GM19395 (cell line): ENCODE results near the gene TOR3A.
"Not testable (repeated sequence)": the region's sequence is repeated elsewhere in the genome, so short reads cannot be mapped to it uniquely, and the experiment has no call there.

Source experiments
- ATAC-seq: cut with Tn5 transposase; IDR thresholded peaks from one replicate; pipeline ENCODE4 v1.9.1; 2021; ENCODE audit warnings: mild to moderate bottlenecking, moderate library complexity; ENCODE audit not compliant: unreplicated experiment

TOR3A gene

DNA sequence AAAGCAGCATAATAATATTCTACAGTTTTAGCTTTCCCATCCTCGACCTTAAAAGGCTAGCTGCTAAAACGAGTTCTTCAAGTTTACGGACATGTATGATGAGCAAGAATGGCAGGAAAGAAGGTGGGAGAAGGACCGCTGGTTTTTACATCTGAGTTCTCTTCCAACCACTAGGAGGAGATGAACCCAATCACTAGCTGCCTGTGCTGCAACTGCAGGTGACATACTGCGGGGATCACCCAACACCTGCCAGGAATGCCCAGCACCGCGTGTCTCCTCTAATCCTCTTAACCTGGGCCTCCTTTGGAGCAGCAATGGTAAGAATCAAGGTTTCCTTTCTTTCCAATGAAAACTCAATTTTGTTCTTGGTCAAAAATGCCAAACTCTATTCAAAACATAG is 23.5 kb downstream of the TOR3A start:
- no peak for ATAC-seq

GRCh38 chr1:179107706-179108629 is 26.1 kb downstream of the TOR3A start:
- ATAC-seq: no peak

DNA sequence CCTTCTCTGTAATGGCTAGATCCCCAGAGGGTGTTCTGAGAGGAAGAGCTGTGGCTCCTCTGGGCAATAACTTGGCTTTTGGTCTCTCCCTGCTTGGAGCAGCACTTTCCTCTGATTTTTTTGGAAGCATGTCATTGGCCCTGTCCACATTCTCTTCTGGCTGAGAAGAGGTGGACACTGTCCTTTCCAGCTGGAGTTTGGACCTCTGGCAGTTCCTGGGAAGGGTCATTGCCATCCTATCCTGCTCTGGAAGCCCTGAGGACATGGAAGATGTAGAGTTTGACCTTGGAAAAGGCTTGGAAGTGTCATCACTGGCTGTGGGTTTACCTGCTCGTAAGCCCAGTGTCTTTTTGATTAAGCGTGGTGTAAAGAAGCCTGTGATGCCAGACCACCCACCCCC is 26.8 kb downstream of the TOR3A start:
- ATAC-seq: no peak

GRCh38 chr1:179115181-179115580 is 33.3 kb downstream of the TOR3A start:
- no peak for ATAC-seq

GRCh38 chr1:179119513-179119912 is 37.6 kb downstream of the TOR3A start:
- ATAC-seq: no peak

- ATAC-seq: no peak
Observed at GRCh38 chr1:179120736-179121135, 38.9 kb downstream of the TOR3A start.

DNA sequence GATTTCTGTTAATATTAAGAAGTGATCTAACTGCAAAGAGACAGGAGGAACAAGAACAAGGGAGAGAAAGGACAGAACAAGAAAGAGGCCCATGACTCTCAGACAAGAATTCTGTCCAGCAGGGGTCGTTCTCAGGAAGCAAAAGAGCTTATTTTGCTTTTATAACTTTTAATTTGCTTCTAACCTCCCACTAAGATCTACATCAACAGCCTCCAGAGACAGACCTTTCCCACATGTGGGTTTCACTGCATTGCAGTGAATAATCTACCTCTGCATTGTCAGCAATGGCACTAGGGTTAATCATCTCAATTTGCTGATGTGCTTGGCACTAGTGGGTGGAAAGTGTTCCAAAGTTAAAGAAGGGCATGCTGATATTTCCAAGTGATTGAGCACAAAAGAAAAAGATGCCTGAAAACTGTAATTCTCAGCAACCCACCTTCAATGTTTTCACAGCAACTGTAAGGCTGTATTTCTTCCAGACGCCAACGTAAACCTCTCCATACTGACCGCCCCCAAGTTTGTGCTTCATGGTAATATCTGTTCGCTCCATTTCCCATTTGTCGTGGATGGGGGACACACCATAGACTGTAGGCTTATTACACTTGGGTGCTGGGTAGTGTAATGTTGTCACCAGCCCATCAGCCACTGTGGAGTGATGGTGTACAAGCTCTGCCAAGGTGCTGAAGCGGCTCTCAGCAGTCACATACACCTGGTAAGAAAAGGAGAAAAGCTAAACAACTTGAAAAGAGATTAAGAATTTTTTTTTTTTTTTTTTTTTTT is 39.5 kb downstream of the TOR3A start:
- ATAC-seq: no peak

GRCh38 chr1:179124873-179125272 is 43.0 kb downstream of the TOR3A start:
- no peak for ATAC-seq

GRCh38 chr1:179126338-179127060 is 44.6 kb downstream of the TOR3A start:
- ATAC-seq: no peak

DNA sequence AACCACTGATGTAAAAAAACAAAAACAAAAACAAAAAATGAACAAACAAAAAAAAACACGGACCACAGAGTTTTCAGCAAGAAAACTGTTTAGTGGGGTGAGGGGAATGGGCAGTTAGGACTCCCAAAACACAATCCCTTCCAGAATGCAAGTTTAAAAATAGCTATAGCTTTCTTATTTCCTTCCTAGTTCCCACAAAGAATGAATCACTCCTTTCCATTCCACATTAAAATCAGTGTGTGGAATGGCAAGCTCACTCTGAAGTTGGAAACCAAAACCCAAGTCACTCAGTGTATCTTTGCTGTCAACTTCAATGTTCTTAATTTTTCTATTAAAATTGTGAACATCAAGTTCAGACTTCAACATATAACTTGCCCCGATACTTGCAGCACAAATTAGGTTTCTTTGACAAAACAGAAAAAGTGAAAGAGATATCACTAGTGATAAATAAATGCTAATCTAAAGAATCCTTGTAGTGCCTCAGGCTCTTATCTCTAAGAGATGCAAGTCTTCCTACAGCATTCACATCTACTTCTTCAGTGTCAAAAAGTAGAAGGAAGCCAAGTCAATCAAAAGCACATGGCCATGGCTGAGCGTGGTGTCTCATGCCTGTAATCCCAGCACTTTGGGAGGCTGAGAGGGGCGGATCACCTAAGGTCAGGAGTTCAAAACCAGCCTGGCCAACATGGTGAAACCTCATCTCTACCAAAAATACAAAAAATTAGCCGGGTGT is 45.5 kb downstream of the TOR3A start:
- ATAC-seq: no peak

- no peak for ATAC-seq
Observed at GRCh38 chr1:179128520-179128919, 46.6 kb downstream of the TOR3A start.

GRCh38 chr1:179129702-179130473 is 48.0 kb downstream of the TOR3A start:
- peak; percentile 99 for ATAC-seq

DNA sequence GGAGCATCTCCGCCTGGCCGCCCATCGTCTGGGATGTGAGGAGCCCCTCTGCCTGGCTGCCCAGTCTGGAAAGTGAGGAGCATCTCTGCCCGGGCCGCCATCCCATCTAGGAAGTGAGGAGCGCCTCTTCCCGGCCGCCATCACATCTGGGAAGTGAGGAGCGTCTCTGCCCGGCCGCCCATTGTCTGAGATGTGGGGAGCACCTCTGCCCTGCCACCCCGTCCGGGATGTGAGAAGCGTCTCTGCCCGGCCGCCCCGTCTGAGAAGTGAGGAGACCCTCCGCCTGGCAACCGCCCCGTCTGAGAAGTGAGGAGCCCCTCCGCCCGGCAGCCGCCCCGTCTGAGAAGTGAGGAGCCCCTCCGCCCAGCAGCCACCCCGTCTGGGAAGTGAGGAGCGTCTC is 53.3 kb downstream of the TOR3A start:
- not testable (repeated sequence) for ATAC-seq

- ATAC-seq: not testable (repeated sequence)
Observed at GRCh38 chr1:179135707-179136106, 53.8 kb downstream of the TOR3A start.

DNA sequence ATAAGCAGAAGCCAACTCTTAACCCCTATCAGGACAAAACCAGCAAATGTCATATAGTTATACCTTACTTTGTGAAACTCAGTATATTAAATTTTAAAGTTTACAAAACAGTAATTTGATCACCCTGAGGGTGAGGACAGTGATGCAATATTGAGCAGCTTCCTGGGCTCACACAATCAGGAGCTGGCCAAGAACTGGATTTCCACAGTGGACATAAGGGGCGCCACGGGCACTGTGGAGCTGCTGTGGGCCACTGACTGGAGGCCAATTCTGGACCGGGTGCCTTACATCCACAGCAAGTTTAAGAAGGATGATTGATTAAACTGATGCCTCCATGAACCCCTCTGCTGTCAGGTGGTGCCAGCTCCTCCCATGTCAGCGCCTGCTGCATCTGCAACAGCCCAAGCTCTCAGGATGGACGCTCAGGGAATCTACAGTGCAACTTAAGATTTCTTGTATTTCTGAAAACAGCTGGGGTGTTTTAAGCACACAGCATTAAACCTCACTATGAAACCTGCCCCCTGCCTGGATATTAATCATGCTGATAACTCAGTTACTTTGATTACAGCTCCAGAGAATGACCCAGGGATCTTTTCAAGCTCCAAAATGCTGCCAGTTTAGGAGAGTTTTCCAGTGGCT is 55.9 kb downstream of the TOR3A start:
- ATAC-seq: no peak

- not testable (repeated sequence) for ATAC-seq
Observed at GRCh38 chr1:179138755-179139154, 56.9 kb downstream of the TOR3A start.

- no peak for ATAC-seq
Observed at GRCh38 chr1:179141592-179142251, 59.9 kb downstream of the TOR3A start.

DNA sequence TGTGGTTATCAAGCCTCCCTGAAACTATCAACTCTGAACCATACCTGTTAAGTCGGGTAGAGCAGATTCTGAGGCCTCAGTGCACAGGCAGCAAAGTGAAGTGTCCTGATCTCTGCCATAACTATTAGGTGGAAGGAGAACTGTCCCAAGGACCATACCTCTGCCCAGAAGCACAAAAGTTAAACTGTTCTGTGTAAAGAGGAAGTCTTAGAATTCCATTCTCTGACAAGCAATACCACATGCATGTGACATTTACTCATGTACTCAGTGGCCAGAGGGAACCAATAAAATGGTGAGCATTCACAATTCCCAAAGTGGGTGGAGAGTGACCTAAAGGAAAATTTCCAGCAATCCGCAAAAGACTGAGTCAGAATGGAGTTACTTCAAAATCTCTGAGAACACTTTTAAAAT is 61.0 kb downstream of the TOR3A start:
- no peak for ATAC-seq

DNA sequence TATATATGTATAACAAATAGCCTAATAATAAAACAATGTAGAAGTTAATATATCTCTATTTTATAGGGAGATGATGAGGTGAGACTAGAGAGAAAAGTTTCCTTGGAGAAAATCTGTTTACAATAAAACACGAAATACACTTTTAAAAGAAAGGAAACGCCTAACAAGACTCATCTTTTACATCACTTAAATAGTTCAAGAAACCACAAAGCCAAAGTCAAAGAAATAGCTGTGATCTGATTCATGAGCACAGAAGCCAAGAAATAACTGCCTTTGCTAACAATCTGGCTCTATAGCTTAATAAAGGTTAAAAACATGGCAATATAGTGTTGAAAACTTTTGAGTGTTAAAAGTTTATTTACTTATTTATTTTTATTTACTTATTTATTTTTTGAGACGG is 61.5 kb downstream of the TOR3A start:
- no peak for ATAC-seq
